ENCODE data around the gene SNX8.

The SNX8 gene

DNA sequence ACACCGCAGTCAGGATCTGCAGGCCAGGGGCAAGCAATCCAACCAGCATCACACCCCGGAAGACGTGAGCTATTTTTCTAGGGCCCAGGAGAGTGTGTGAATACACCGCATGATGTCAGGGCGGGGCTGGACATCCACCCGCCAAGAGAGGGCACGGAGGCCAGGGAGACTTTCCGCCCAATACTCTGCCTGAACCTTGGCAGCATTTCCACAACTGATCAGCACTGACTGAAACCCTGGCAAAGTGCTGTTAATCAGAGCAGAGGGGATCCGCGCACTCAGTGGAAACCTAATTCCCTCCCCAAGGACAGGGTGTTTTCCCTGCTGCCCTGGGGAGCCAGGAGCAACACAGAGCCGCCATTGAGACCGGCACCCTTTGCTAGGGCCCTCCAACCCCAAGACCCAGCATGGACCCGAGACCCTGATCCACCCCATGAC is 89.7 kb downstream of the SNX8 start:
- Histone ChIP-seq H3K27me3 (replicated peaks in 2 of 5; ENCODE audit: control insufficient read depth in 4 of 5, insufficient read depth in 5 of 5, low read length in 4 of 5) (no peaks in the 10 kb centered on the region), H3K36me3 (ENCODE audit: control insufficient read depth in 4 of 4, insufficient read depth in 4 of 4, low read length in 3 of 4) (peaks cover 20 to 81% (median 56%) of the 10 kb centered on the region in 4 experiments), H3K27ac (ENCODE audit: insufficient read depth in 1 of 2, low read depth in 1 of 2, low read length in 2 of 2, poor library complexity in 1 of 2, severe bottlenecking in 2 of 2) (no peak overlapping the region), H3K4me1 (ENCODE audit: control extremely low read depth in 1 of 4, control insufficient read depth in 4 of 4, insufficient read depth in 4 of 4, low read length in 3 of 4) (no peaks in the 10 kb centered on the region), H3K4me3 (ENCODE audit: control insufficient read depth in 1 of 7, extremely low read depth in 1 of 7, insufficient read depth in 4 of 7, low read depth in 2 of 7, low read length in 6 of 7) (no peak overlapping the region), H3K9me3 (ENCODE audit: control extremely low read depth in 1 of 5, control insufficient read depth in 4 of 5, insufficient read depth in 2 of 5, low read depth in 1 of 5, low read length in 4 of 5) (peaks cover 0 to 3% (median 0%) of the 10 kb centered on the region in 5 experiments)
- ChIA-PET CTCF (no interaction called here), POLR2A (no interaction called here)
- no peak for DNase-seq
- 98% methylated on average over 12 of the region's 13 CpGs for WGBS (ENCODE audit: insufficient coverage)

DNA sequence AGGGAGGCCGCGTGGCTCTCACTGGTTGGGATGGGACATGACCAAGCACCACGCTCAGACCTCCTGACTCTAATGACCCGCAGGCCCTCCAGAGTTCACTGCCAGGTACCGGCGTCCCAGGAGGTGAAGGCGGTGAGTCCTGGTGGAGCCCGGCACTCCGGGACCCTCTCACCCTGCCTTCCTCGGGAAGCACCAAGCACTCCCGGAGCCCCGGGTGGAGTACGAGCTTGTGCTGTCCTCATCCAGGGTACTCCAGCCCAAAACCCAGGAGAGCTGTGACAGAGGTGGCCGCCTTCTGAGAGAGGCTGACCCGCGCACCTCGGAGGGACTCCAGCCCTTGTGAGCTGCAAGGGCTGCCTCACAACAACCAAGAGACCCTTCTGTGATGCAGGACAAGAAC is 90.9 kb downstream of the SNX8 start:
- ChIA-PET POLR2A (no interaction called here), CTCF (no interaction called here)
- Histone ChIP-seq H3K4me1 (ENCODE audit: control extremely low read depth in 1 of 4, control insufficient read depth in 4 of 4, insufficient read depth in 4 of 4, low read length in 3 of 4) (no peaks in the 10 kb centered on the region), H3K27ac (ENCODE audit: insufficient read depth in 1 of 2, low read depth in 1 of 2, low read length in 2 of 2, poor library complexity in 1 of 2, severe bottlenecking in 2 of 2) (no peak overlapping the region), H3K9me3 (ENCODE audit: control extremely low read depth in 1 of 5, control insufficient read depth in 4 of 5, insufficient read depth in 2 of 5, low read depth in 1 of 5, low read length in 4 of 5) (peaks cover 0 to 3% (median 0%) of the 10 kb centered on the region in 5 experiments), H3K4me3 (ENCODE audit: control insufficient read depth in 1 of 7, extremely low read depth in 1 of 7, insufficient read depth in 4 of 7, low read depth in 2 of 7, low read length in 6 of 7) (no peak overlapping the region), H3K27me3 (replicated peaks in 2 of 5; ENCODE audit: control insufficient read depth in 4 of 5, insufficient read depth in 5 of 5, low read length in 4 of 5) (no peaks in the 10 kb centered on the region), H3K36me3 (ENCODE audit: control insufficient read depth in 4 of 4, insufficient read depth in 4 of 4, low read length in 3 of 4) (peaks cover 20 to 81% (median 58%) of the 10 kb centered on the region in 4 experiments)
- 97% methylated on average over 17 of the region's 17 CpGs for WGBS (ENCODE audit: insufficient coverage)
- DNase-seq: no peak

DNA sequence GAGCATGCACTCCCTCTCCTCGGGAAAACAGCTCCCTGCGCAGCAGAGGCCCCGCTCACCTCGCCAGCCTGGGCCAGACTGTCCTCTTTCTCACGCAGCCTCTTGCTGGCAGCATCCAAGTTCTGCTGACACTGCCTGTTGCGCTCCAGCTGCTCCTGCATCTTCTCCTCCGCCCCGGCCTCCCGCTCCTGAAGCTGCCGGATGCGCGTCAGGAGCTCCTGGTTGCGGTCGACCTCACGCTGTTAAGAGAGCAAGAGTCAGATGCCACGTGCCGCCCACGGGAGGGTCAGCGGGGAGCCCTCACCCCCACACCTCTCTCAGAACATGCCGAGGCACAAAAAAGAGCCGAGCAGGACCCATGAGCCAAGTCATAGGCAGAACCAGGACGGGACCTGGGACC is 91.7 kb downstream of the SNX8 start:
- Histone ChIP-seq H3K36me3 (ENCODE audit: control insufficient read depth in 4 of 4, insufficient read depth in 4 of 4, low read length in 3 of 4) (peaks cover 20 to 83% (median 60%) of the 10 kb centered on the region in 4 experiments), H3K4me3 (ENCODE audit: control insufficient read depth in 1 of 7, extremely low read depth in 1 of 7, insufficient read depth in 4 of 7, low read depth in 2 of 7, low read length in 6 of 7) (no peak overlapping the region), H3K9me3 (ENCODE audit: control extremely low read depth in 1 of 5, control insufficient read depth in 4 of 5, insufficient read depth in 2 of 5, low read depth in 1 of 5, low read length in 4 of 5) (peaks cover 0 to 3% (median 0%) of the 10 kb centered on the region in 5 experiments), H3K27me3 (replicated peaks in 2 of 5; ENCODE audit: control insufficient read depth in 4 of 5, insufficient read depth in 5 of 5, low read length in 4 of 5) (no peaks in the 10 kb centered on the region), H3K27ac (ENCODE audit: insufficient read depth in 1 of 2, low read depth in 1 of 2, low read length in 2 of 2, poor library complexity in 1 of 2, severe bottlenecking in 2 of 2) (no peak overlapping the region), H3K4me1 (ENCODE audit: control extremely low read depth in 1 of 4, control insufficient read depth in 4 of 4, insufficient read depth in 4 of 4, low read length in 3 of 4) (no peaks in the 10 kb centered on the region)
- CTCF ChIA-PET: interaction anchor here (0.8 to 1.9 kb wide), 2 partner anchors 13 to 17 kb away, joined by 3 to 5 read pairs; no protein-coding TSS in a partner anchor
- POLR2A ChIA-PET: no interaction called here
- 94% methylated on average over 11 of the region's 22 CpGs for WGBS (ENCODE audit: insufficient coverage)
- DNase-seq: no peak

DNA sequence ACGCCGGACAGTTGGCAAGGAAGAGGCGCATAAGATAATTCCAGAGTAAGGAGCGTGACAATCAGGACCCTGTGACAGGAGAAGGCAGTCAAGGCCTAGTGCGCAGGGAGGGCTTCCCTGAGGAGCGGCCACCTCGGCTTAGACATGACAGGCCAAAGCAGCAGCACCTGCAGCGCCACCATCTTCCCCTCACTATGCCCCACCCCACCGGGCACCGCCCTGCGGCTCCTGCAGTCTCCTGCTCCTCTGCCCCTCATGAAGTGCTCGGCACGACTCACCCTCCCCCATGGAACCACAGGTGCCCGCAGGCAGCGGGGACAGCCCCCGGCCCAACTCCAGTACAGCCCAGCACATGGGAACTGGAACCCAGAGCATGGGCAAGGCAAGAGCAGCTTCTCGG is 93.3 kb downstream of the SNX8 start:
- POLR2A ChIA-PET: no interaction called here
- H3K27ac ChIP-seq (ENCODE audit: insufficient read depth in 1 of 2, low read depth in 1 of 2, low read length in 2 of 2, poor library complexity in 1 of 2, severe bottlenecking in 2 of 2): no peak overlapping the region
- H3K27me3 ChIP-seq (replicated peaks in 2 of 5; ENCODE audit: control insufficient read depth in 4 of 5, insufficient read depth in 5 of 5, low read length in 4 of 5): no peaks in the 10 kb centered on the region
- no peaks in the 10 kb centered on the region for H3K4me1 ChIP-seq (ENCODE audit: control extremely low read depth in 1 of 4, control insufficient read depth in 4 of 4, insufficient read depth in 4 of 4, low read length in 3 of 4)
- no peak for DNase-seq
- no peak overlapping the region for H3K4me3 ChIP-seq (ENCODE audit: control insufficient read depth in 1 of 7, extremely low read depth in 1 of 7, insufficient read depth in 4 of 7, low read depth in 2 of 7, low read length in 6 of 7)
- peaks cover 19 to 89% (median 64%) of the 10 kb centered on the region in 4 experiments for H3K36me3 ChIP-seq (ENCODE audit: control insufficient read depth in 4 of 4, insufficient read depth in 4 of 4, low read length in 3 of 4)
- 98% methylated on average over 17 of the region's 17 CpGs for WGBS (ENCODE audit: insufficient coverage)
- CTCF ChIA-PET: interaction anchor here (1.9 kb wide), 1 partner anchor 11 kb away, joined by 5 read pairs; no protein-coding TSS in a partner anchor
- peaks cover 0 to under 1% (median 0%) of the 10 kb centered on the region in 5 experiments for H3K9me3 ChIP-seq (ENCODE audit: control extremely low read depth in 1 of 5, control insufficient read depth in 4 of 5, insufficient read depth in 2 of 5, low read depth in 1 of 5, low read length in 4 of 5)

- Histone ChIP-seq H3K4me1 (ENCODE audit: control extremely low read depth in 1 of 4, control insufficient read depth in 4 of 4, insufficient read depth in 4 of 4, low read length in 3 of 4) (no peaks in the 10 kb centered on the region), H3K27ac (ENCODE audit: insufficient read depth in 1 of 2, low read depth in 1 of 2, low read length in 2 of 2, poor library complexity in 1 of 2, severe bottlenecking in 2 of 2) (no peak overlapping the region), H3K9me3 (ENCODE audit: control extremely low read depth in 1 of 5, control insufficient read depth in 4 of 5, insufficient read depth in 2 of 5, low read depth in 1 of 5, low read length in 4 of 5) (no peaks in the 10 kb centered on the region), H3K27me3 (replicated peaks in 2 of 5; ENCODE audit: control insufficient read depth in 4 of 5, insufficient read depth in 5 of 5, low read length in 4 of 5) (no peaks in the 10 kb centered on the region), H3K36me3 (ENCODE audit: control insufficient read depth in 4 of 4, insufficient read depth in 4 of 4, low read length in 3 of 4) (peaks cover 16 to 89% (median 64%) of the 10 kb centered on the region in 4 experiments), H3K4me3 (ENCODE audit: control insufficient read depth in 1 of 7, extremely low read depth in 1 of 7, insufficient read depth in 4 of 7, low read depth in 2 of 7, low read length in 6 of 7) (no peak overlapping the region)
- ChIA-PET CTCF (no interaction called here), POLR2A (no interaction called here)
- DNase-seq: no peak
- WGBS (ENCODE audit: insufficient coverage): 97% methylated on average over 14 of the region's 16 CpGs
Measured at GRCh38 chr7:2220506-2220905, 93.7 kb downstream of the SNX8 start.

- Histone ChIP-seq H3K9me3 (ENCODE audit: control extremely low read depth in 1 of 5, control insufficient read depth in 4 of 5, insufficient read depth in 2 of 5, low read depth in 1 of 5, low read length in 4 of 5) (no peaks in the 10 kb centered on the region), H3K4me1 (ENCODE audit: control extremely low read depth in 1 of 4, control insufficient read depth in 4 of 4, insufficient read depth in 4 of 4, low read length in 3 of 4) (no peaks in the 10 kb centered on the region), H3K27me3 (replicated peaks in 2 of 5; ENCODE audit: control insufficient read depth in 4 of 5, insufficient read depth in 5 of 5, low read length in 4 of 5) (no peaks in the 10 kb centered on the region), H3K4me3 (ENCODE audit: control insufficient read depth in 1 of 7, extremely low read depth in 1 of 7, insufficient read depth in 4 of 7, low read depth in 2 of 7, low read length in 6 of 7) (no peak overlapping the region), H3K36me3 (ENCODE audit: control insufficient read depth in 4 of 4, insufficient read depth in 4 of 4, low read length in 3 of 4) (peaks cover 13 to 88% (median 62%) of the 10 kb centered on the region in 4 experiments), H3K27ac (ENCODE audit: insufficient read depth in 1 of 2, low read depth in 1 of 2, low read length in 2 of 2, poor library complexity in 1 of 2, severe bottlenecking in 2 of 2) (no peak overlapping the region)
- ChIA-PET CTCF (no interaction called here), POLR2A (no interaction called here)
- no peak for DNase-seq
- 96% methylated on average over 15 of the region's 19 CpGs for WGBS (ENCODE audit: insufficient coverage)
Measured at GRCh38 chr7:2220030-2220429, 94.2 kb downstream of the SNX8 start.

- H3K4me3 ChIP-seq (ENCODE audit: control insufficient read depth in 1 of 7, extremely low read depth in 1 of 7, insufficient read depth in 4 of 7, low read depth in 2 of 7, low read length in 6 of 7): no peak overlapping the region
- H3K27ac ChIP-seq (ENCODE audit: insufficient read depth in 1 of 2, low read depth in 1 of 2, low read length in 2 of 2, poor library complexity in 1 of 2, severe bottlenecking in 2 of 2): no peak overlapping the region
- ChIA-PET CTCF (no interaction called here), POLR2A (no interaction called here)
- DNase-seq: no peak
- no peaks in the 10 kb centered on the region for H3K9me3 ChIP-seq (ENCODE audit: control extremely low read depth in 1 of 5, control insufficient read depth in 4 of 5, insufficient read depth in 2 of 5, low read depth in 1 of 5, low read length in 4 of 5)
- H3K27me3 ChIP-seq (replicated peaks in 2 of 5; ENCODE audit: control insufficient read depth in 4 of 5, insufficient read depth in 5 of 5, low read length in 4 of 5): no peaks in the 10 kb centered on the region
- H3K4me1 ChIP-seq (ENCODE audit: control extremely low read depth in 1 of 4, control insufficient read depth in 4 of 4, insufficient read depth in 4 of 4, low read length in 3 of 4): no peaks in the 10 kb centered on the region
- 98% methylated on average over 6 of the region's 8 CpGs for WGBS (ENCODE audit: insufficient coverage)
- H3K36me3 ChIP-seq (ENCODE audit: control insufficient read depth in 4 of 4, insufficient read depth in 4 of 4, low read length in 3 of 4): peaks cover 10 to 86% (median 60%) of the 10 kb centered on the region in 4 experiments
Measured at GRCh38 chr7:2219606-2220005, 94.6 kb downstream of the SNX8 start.

Measured in common myeloid progenitor, CD34-positive (primary cell).